Thyroid gland (tissue), 4 donors: ENCODE measurements around the gene IVL.

ENCODE experiments used
- CTCF ChIP-seq, 6 experiments: fragments of 200-600 bp in 3 of 6; fragments of 450-650 bp in 3 of 6; sonication (generic) in 3 of 6; IDR thresholded peaks; one replicate each; pipeline ENCODE4 v1.5.1; 2016 to 2019; ENCODE audit warnings: antibody characterized with exemption in 6 of 6, mild to moderate bottlenecking in 2 of 6, inconsistent platforms in 1 of 6, moderate library complexity in 1 of 6
- POLR2A ChIP-seq, 2 donors: fragments of 450-650 bp; IDR thresholded peaks; one replicate each; pipeline ENCODE4 v1.6.1; 2017; ENCODE audit warnings: antibody characterized with exemption in 2 of 2, mild to moderate bottlenecking in 2 of 2, moderate library complexity in 1 of 2

DNA sequence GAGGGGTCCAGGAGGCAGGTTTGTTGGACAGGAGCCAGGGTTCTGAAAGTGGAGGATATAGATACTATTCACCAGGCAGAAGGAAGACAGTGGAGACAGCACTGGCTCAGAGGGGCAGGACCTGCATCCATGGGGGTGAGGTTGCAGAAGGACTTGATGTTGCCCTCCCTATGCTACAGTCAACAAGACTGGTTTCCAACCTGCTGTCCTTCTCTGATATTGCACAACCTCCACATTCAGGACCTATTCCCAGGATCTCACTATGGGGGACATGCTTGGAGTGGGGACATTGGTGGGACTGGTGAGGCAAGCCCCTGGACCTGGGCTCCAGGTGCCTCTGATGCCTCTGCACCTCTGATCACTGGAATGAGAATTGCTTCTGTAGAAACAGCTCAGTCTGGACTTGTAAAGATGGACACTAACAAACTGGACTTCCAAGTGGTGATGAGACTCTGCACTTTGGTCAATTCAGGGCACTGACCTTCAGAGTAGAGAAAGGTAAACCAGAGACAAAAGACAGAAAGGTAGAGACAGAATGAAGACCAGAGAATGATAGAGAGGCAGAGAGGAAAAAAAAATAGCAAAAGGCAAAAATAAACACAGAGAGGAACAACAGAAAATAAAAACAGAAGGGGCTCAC is 28.7 kb upstream of the IVL start:
- TF ChIP-seq CTCF (IDR thresholded peaks at IDR 0.05) (no peak), POLR2A (IDR thresholded peaks at IDR 0.05) (no peak)
